GM19099 (cell line): Measurements from ENCODE around the gene CACNA1C.

Experiments
- POLR2A ChIP-seq: IDR thresholded peaks from 3 replicates; pipeline ENCODE4 v1.6.1; 2011; ENCODE audit warnings: low read depth; ENCODE audit not compliant: insufficient read length; ENCODE audit errors: extremely low read depth

The CACNA1C gene

DNA sequence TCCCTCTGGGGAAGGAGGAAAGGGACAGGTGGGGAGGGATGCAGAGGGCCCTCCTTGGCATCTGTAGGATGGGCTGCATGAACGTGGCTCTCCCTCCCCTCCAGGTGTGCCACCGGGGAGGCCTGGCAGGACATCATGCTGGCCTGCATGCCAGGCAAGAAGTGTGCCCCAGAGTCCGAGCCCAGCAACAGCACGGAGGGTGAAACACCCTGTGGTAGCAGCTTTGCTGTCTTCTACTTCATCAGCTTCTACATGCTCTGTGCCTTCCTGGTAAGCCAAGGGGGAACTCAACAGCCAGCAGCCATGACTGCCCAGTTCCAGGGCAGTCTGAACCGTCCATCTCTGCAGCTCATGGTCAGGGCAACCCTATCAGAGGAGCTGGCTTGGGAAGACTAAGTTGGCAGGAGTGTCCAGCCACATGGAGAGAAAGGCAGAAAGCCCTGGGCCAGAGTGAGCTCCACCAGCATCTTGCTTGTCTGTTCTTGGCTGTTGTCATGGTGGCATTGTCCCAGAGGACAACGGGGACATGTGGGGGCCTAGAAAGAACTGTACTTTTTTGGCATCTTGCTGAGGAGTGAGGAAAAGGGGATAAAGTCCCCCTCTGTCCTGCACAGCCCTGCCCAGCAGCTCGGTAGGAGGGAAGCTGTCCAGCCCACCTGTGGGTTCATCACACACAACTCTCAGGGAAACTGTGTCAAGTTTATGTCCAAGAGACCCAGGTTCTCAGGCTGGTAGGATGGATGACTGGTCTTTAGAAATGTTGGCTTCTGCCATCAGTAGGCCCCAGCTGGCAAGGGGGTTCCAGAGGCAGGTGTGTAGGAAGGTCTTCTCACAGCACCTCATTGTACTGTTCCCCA is 612.2 kb downstream of the CACNA1C start:
- TF ChIP-seq POLR2A, result no peak

DNA sequence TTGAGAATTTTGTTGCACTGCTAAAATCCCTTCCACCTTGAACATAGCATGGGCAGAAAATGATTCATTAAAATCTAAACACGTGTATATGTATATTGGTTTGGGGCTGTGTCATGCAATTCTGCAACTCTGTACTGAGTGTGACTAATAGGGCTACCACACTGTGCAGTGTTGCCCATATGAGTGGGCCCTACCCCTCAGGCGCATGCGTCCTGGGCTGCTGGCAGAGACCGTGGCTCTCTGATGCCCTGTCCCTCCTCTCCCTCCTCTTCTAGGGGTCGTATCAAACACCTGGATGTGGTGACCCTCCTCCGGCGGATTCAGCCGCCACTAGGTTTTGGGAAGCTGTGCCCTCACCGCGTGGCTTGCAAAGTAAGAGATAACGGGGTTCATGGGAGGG is 613.6 kb downstream of the CACNA1C start:
- TF ChIP-seq POLR2A, result no peak

DNA sequence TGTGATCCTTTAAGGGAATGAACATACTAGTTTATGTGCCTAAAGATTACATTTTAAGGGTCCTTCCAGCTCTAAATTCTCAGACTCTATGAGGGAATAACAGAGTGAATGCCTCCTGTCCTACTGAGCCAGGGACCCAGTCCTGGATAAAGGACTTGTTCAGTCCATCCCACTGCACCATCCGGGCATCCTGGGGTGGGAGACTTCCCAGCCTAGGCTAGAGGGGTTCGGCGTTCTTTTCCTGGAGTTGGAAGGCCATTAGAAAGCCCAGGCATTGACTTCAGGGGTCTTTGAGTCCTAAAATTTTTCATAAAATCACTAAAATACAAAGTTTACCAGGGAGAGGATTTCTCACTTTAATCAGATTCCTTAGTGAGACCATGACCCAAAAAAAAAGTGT is 614.1 kb downstream of the CACNA1C start:
- TF ChIP-seq POLR2A, result no peak

DNA sequence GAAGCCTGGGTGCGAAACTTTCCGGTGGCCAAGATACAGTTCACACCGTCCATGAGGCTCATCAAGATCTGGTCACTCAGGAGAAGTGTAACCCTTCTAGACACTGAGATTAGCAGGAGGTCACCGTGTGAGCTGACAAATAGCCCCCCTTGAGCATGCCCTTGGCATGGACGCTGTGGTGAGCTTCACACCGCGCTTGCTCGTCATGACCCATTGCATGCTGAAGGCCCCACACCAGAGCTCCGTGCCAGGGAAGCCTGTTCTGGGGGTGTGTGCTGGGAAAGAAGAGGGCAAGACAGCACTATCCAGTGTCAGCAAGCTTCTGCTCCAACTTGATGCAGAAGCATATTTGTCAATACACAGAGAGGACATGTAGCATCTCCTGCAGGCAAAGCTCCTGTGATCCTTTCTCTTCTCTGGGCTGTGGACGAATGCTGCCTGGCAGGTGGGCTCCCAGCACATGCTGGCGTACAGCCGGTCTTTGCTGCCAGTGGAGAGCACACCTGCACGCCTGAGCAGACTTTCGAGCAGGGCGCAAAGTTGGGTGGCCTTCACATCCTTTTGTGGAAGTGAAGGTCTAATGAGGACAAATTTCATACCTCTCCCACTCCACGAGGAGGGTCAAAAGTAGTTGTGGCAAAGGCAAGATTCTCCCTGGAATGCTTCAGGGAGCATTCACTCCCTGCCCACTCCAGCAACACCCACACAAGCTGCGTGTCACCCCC is 615.1 kb downstream of the CACNA1C start:
- no peak for TF ChIP-seq POLR2A

DNA sequence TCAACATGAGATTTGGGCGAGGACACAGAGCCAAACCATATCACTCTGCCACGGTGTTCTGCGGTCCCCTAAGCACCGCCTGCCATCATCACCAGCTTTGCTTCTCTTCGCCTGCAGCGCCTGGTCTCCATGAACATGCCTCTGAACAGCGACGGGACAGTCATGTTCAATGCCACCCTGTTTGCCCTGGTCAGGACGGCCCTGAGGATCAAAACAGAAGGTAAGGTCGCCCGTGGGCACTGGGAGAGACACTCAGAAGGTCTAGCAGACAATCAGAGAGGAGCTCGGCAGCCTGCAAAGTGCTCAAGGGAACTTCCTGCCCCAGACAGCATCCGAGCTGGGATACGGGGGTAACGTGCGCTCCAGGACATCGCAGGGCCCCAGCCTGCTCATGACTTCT is 616.0 kb downstream of the CACNA1C start:
- TF ChIP-seq POLR2A, result no peak

DNA sequence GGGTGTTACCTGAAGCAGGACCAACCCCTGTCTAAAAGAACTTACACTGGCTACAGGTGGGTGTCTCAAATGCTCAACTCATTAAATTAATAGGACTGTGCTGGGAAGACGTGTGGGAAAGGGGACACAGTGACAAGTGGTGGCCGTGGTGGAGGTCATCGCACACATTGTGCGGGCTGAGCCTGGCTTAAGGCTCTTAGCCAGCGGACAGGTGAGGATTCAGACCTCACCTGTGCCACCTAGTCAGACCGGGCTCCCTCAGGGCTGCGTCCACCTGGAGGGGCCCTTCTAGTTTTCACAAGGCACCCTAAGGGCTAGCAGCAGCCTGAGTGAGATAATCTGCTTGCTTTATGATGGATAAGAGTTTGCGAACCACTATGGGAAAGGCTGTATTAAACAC is 616.8 kb downstream of the CACNA1C start:
- no peak for TF ChIP-seq POLR2A

DNA sequence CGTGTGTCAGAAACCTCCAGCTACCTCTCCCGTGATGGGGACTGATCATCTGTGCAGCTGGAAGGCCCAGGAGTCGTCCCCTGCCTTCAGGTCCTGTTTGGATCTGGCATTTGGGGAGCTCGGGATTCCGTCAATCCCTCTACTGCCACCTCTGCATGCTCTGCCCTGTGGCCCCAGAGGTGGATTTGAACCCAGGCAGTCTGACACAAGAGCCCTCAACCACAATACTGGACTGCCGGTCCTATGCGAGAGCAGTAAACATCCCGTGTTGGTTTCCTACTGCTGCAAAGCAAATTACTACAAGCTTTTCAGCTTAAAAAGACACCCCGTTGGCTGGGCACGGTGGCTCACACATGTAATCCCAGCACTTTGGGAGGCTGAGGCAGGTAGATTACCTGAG is 620.1 kb downstream of the CACNA1C start:
- TF ChIP-seq POLR2A, result no peak

DNA sequence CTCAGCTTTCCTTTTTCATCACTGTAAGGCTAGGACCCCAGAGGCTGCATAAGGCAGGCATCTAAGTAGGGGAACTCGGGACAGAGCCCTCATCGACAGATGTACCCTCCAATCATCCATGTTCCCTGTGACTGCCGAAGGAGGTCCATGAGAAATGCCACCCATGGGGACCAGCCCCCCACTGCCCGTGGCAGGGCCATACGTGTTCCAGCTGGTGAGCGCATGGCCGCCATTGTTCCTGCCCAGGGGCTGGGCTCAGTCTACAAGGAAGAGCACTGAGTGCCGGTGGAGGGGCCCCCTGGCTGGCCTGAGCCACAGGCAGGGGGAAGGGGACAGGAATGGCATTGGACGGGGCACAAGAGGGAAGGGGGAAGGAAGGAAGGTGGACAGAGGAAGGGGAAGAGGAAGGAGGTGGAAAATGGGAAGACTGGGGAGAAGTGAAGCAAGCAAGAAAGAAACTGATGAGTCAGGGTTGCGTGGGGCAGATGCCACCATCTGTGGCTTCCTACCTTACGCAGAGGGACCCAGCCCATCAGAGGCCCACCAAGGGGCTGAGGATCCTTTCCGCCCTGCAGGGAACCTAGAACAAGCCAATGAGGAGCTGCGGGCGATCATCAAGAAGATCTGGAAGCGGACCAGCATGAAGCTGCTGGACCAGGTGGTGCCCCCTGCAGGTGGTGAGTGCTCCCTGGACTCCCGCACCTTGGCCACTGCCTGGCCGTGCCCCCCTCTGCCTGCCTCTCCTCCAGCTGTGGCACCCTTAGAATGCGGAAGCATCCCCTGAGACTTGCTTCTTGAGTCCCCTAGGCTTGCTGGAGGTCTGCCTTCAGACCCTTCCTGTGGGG is 621.4 kb downstream of the CACNA1C start:
- TF ChIP-seq POLR2A, result no peak

DNA sequence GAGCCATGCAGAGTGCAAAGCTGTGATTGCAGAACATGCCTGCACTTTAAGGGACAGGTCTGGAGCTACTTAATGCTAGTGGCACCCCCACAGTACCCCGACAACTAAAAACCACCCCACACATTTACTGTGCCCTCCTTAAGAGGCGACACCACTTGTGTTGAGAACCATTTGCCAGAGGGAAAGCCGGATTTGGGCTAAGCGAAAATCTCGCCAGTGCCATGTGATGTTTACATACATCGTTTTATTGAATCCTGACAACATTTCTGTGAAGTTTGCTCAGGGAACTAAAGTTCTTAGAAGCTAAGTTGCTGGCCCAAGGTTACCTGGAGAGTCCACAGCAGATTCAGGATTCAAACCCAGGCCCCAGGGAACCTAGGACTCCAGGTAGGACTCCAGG is 623.0 kb downstream of the CACNA1C start:
- TF ChIP-seq POLR2A, result no peak

DNA sequence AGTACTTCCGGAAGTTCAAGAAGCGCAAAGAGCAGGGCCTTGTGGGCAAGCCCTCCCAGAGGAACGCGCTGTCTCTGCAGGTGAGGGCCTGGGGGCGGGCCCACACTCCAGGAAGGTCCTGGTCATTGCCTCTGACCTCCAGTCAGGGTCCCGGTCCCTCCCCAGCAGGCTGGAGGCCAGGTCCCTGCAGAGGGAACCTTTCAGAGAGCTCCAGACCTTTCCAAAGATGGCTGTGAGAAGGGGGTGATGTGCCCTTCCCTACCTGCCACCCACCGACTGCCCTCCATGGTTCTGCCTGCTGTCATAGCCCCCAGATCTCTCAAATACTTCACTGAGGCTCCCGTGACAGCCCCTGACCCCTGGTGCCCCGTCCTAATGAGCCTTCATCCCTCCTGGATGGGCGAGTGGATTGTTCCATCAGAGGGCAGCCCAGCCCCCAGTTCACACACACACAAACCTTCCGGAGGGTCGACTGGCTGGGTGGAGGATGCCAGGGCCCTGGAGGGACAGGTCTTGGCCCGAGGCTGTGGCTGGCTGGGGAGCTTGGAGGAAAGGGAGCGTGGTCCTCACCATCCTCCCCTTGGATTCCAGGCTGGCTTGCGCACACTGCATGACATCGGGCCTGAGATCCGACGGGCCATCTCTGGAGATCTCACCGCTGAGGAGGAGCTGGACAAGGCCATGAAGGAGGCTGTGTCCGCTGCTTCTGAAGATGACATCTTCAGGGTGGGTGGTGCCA is 624.5 kb downstream of the CACNA1C start:
- no peak for TF ChIP-seq POLR2A

DNA sequence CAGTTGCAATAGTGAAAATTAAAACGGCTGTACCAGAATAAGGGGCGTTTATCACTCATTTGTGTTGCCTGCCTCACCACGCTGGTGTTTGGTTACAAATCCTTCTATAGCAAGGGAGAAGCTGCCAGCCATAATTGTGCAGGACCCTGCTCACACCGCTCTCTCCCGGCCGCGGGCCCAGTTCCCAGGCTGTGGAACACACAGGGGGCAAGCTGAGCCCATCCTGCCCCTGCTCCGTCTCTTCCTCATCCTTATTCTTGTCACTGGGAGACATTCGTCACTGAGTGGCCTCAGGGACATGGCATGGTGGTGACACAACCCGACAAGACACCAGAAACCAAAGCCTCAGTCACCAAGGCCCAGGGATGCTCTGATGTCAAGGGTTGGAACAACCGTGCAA is 625.6 kb downstream of the CACNA1C start:
- no peak for TF ChIP-seq POLR2A

DNA sequence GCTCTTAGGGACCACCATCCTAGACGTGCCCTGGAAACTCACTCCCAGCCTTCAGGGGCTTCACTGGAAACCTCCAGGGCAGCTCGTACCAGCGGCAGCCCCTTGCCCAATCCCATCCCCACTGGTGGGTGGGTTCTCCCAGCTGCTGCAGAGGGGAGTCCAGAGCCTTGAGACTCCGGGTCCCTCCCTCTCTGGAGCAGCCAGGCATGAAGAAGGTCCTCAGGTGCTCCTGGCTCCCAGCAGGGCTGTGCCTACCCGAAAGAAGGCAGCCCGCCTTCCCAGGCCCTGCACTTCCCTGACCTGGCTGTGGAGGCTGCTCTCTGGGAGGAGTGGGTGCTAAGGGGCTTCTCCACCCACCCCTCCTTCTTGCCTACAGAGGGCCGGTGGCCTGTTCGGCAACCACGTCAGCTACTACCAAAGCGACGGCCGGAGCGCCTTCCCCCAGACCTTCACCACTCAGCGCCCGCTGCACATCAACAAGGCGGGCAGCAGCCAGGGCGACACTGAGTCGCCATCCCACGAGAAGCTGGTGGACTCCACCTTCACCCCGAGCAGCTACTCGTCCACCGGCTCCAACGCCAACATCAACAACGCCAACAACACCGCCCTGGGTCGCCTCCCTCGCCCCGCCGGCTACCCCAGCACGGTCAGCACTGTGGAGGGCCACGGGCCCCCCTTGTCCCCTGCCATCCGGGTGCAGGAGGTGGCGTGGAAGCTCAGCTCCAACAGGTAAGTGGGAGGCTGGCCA is 626.5 kb downstream of the CACNA1C start:
- TF ChIP-seq POLR2A, result no peak

DNA sequence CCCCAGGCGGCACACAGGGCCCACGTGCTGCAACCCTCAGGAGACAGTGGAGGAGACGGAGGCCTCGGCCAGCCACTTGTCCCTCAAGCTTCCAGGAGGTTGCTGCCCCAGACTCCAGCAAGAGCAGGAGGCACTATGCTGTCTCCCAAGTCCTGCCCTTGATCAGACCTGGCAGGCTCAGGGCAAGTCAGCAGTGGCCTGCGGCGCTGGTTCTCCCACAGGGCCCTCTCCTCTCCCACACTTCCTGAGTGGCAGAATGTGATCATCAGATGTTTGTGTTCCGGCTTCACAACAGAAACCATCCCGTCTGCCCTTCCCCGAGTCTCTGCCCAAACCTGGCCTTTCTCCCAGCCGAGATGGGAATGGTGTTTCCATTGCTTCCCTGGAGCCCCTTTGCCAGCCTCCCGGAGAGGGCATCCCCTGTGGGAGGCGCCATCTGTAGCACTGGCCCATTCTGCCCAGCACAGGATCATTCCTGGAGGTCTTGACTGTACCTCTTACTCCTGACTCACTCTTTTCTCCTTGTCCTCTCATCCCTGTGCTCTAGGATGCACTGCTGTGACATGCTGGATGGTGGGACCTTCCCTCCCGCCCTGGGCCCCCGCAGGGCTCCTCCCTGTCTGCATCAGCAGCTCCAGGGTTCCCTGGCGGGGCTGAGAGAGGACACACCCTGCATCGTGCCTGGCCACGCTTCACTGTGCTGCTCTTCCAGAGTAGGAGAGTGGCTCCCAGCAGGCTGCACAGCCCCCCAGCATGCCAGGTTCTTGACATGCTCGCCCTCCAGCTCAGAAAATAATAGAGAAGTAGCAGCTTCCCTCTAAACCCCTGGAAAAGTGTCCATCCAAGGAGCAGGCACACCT is 627.3 kb downstream of the CACNA1C start:
- TF ChIP-seq POLR2A, result no peak

DNA sequence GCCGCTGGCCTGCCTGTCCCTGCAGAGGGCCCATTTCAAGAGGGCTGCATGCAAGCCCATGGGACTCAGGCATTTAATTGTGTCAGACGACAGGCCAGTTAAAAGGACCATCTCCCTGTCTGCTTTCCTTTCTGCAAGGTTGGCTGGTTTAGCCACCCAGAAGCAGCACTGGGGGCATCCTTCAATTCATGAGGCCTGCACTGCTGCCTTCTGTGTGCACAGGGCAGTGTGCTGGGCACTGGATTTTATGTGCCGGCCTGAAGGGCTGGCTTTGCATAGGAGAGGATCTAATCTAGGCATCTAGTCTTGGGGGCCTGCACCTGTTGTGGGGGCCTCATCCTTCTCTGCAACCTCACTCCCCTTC is 627.9 kb downstream of the CACNA1C start:
- TF ChIP-seq POLR2A, result no peak
